PFSK-1 (cell line): ENCODE data around the gene TSNAXIP1.

ENCODE experiments used
- FOXP2 ChIP-seq: optimal IDR thresholded peaks from 2 replicates; pipeline ENCODE3; 2011; ENCODE audit warnings: borderline replicate concordance, control low read depth, inconsistent platforms; ENCODE audit not compliant: insufficient read depth; ENCODE audit errors: extremely low read length, extremely low read depth
- POLR2AphosphoS5 ChIP-seq: IDR thresholded peaks from 2 replicates; pipeline ENCODE4 v1.6.1; 2012; ENCODE audit warnings: low read depth, mild to moderate bottlenecking, control low read depth, low read length, moderate library complexity
- SIN3A ChIP-seq: IDR thresholded peaks from 2 replicates; pipeline ENCODE4 v1.6.1; 2012; ENCODE audit warnings: mild to moderate bottlenecking, low read length, moderate library complexity, borderline replicate concordance; ENCODE audit not compliant: insufficient read depth
- TAF1 ChIP-seq: IDR thresholded peaks from 2 replicates; pipeline ENCODE4 v1.6.1; 2012; ENCODE audit warnings: low read length, control low read depth, borderline replicate concordance; ENCODE audit not compliant: insufficient read depth
- TF ChIP-seq, protein P1 (sequence below), 2 experiments: IDR thresholded peaks; 2 replicates each; pipeline versions ENCODE4 v1.6.1 to v1.8.0; 2011 to 2012; ENCODE audit warnings: low read depth in 2 of 2, low read length in 2 of 2, control low read depth in 1 of 2, inconsistent platforms in 1 of 2, mild to moderate bottlenecking in 1 of 2, moderate library complexity in 1 of 2; ENCODE audit not compliant: insufficient read depth in 1 of 2

TSNAXIP1 gene

DNA sequence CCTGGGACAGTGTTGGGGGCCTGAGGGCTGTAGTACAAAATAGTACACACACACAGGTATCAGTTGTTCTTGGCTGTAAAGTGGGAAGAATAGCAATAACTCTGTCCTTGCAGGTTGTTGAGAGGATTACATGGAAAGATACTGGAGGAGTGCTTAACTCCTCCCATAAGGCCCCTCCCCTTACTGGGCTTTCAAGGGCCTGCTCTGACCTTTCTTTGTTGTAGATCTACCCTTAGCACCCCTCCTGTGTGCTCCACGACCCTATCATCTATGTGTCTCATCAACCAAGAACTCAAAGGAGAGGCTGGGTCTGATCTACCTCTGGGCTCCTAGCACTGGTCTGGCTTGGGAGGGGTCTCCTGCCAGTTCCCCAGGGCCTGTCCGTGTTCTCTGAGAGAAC, 57.9 kb downstream of the TSNAXIP1 start:
- no peak for TF ChIP-seq SIN3A
- TF ChIP-seq FOXP2, result no peak
- TF ChIP-seq TAF1, result no peak
- no peak for TF ChIP-seq POLR2AphosphoS5
- TF ChIP-seq, protein P1, sequence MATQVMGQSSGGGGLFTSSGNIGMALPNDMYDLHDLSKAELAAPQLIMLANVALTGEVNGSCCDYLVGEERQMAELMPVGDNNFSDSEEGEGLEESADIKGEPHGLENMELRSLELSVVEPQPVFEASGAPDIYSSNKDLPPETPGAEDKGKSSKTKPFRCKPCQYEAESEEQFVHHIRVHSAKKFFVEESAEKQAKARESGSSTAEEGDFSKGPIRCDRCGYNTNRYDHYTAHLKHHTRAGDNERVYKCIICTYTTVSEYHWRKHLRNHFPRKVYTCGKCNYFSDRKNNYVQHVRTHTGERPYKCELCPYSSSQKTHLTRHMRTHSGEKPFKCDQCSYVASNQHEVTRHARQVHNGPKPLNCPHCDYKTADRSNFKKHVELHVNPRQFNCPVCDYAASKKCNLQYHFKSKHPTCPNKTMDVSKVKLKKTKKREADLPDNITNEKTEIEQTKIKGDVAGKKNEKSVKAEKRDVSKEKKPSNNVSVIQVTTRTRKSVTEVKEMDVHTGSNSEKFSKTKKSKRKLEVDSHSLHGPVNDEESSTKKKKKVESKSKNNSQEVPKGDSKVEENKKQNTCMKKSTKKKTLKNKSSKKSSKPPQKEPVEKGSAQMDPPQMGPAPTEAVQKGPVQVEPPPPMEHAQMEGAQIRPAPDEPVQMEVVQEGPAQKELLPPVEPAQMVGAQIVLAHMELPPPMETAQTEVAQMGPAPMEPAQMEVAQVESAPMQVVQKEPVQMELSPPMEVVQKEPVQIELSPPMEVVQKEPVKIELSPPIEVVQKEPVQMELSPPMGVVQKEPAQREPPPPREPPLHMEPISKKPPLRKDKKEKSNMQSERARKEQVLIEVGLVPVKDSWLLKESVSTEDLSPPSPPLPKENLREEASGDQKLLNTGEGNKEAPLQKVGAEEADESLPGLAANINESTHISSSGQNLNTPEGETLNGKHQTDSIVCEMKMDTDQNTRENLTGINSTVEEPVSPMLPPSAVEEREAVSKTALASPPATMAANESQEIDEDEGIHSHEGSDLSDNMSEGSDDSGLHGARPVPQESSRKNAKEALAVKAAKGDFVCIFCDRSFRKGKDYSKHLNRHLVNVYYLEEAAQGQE (IDR thresholded peaks at IDR 0.05; ENCODE audit: insufficient read depth in 1 of 2, low read depth in 2 of 2, low read length in 2 of 2), result no peak

DNA sequence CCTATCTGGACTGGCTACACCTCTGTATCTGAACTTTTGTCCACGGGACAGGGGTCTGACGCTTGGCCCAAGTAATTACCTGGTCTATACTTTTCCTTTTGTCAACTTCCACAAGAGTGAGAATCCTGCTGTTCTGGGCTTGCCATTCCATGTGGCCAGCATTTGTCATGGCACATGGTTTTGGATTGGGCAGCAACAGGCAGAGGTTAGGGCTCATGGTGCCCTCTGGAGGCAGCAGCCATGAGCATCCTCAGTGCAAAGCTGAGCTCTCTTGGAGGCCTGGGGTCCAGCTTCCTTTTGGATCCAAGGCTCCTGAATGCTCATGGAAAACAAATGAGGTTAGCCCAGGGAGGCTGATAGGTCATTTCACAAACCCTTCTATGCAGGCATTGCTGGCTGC, 58.6 kb downstream of the TSNAXIP1 start:
- TF ChIP-seq POLR2AphosphoS5, result no peak
- TF ChIP-seq SIN3A, result no peak
- TF ChIP-seq FOXP2, result no peak
- TF ChIP-seq, protein P1 (IDR thresholded peaks at IDR 0.05; ENCODE audit: insufficient read depth in 1 of 2, low read depth in 2 of 2, low read length in 2 of 2), result no peak
- no peak for TF ChIP-seq TAF1

DNA sequence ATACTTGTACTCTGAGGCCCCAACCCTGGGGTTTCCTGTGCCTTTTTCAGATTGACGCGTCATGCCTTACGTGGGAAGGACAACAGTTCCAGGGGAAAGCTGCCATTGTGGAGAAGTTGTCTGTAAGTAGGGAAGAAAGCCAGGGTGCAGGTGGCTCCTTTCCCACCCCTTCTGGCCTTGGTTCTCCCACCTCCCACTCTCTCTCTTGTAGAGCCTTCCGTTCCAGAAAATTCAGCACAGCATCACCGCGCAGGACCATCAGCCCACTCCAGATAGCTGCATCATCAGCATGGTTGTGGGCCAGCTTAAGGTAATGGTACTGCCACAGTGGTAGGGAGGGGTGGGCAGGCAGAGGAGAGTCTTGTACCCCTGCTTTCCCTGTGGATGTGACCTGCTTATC, 61.6 kb downstream of the TSNAXIP1 start:
- no peak for TF ChIP-seq TAF1
- TF ChIP-seq POLR2AphosphoS5, result no peak
- TF ChIP-seq FOXP2, result no peak
- no peak for TF ChIP-seq SIN3A
- TF ChIP-seq, protein P1 (IDR thresholded peaks at IDR 0.05; ENCODE audit: insufficient read depth in 1 of 2, low read depth in 2 of 2, low read length in 2 of 2), result no peak

DNA sequence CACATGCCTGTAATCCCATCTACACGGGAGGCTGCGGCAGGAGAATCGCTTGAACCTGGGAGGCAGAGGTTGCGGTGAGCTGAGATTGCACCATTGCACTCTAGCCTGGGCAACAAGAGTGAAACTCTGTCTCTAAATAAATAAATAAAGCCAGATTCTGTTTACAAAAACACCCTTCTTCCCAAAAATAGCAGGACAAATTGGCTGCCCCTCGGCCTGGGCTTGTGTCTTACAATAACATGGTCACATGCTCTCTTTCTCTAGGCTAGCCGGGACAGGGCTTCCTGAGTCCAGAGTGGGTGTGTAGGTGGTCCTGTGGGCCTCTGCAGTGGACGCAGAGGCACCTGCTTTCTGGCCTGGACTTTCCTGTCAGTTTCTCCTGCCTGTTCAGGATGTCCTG, 63.0 kb downstream of the TSNAXIP1 start:
- TF ChIP-seq TAF1 (no peak), SIN3A (no peak), POLR2AphosphoS5 (no peak), FOXP2 (no peak)
- TF ChIP-seq, protein P1 (IDR thresholded peaks at IDR 0.05; ENCODE audit: insufficient read depth in 1 of 2, low read depth in 2 of 2, low read length in 2 of 2), result no peak

DNA sequence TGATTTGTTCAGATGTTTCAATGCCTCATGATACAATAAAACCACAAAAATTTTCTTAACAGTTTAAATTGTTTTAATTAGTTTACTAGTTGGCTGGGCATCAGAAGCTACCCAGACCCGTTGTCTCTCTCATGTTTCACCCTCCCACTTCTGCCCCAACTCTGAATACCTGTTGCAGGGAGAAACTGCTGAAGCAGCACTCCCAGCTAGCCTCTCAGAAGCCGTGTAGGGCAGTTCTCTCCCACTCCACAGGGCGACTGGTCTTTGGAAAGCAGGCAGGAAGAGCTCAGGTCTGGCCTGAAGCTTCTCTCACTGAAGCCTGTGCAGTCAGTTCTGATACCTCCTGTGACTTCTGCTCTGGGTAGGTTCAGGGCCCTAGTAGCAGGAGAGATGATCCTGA, 64.6 kb downstream of the TSNAXIP1 start:
- TF ChIP-seq SIN3A (no peak), FOXP2 (no peak), TAF1 (no peak), POLR2AphosphoS5 (no peak)
- TF ChIP-seq, protein P1 (IDR thresholded peaks at IDR 0.05; ENCODE audit: insufficient read depth in 1 of 2, low read depth in 2 of 2, low read length in 2 of 2), result no peak
